ELF-1 (cell line): ENCODE data around the gene SPR.

Experiments used
- DNase-seq: peaks from one replicate; pipeline ENCODE4 v3.0.0-alpha.2; 2016; ENCODE audit warnings: low read depth, low spot score

The SPR gene

GRCh38 chr2:72915320-72915906 is 28.2 kb downstream of the SPR start:
- peak; percentile 29 for DNase-seq

- peak; percentile 70 for DNase-seq
Observed at GRCh38 chr2:72915907-72916742, 28.9 kb downstream of the SPR start.

GRCh38 chr2:72916743-72917137 is 29.5 kb downstream of the SPR start:
- DNase-seq = peak; percentile 39

- peak; percentile 72 for DNase-seq
Observed at GRCh38 chr2:72917138-72917876, 30.1 kb downstream of the SPR start, which contains the start of gene EMX1. Gene EMX1, plus strand, starts transcription at chr2:72917519. Its CDS starts 334 bp downstream, at chr2:72917853.

DNA sequence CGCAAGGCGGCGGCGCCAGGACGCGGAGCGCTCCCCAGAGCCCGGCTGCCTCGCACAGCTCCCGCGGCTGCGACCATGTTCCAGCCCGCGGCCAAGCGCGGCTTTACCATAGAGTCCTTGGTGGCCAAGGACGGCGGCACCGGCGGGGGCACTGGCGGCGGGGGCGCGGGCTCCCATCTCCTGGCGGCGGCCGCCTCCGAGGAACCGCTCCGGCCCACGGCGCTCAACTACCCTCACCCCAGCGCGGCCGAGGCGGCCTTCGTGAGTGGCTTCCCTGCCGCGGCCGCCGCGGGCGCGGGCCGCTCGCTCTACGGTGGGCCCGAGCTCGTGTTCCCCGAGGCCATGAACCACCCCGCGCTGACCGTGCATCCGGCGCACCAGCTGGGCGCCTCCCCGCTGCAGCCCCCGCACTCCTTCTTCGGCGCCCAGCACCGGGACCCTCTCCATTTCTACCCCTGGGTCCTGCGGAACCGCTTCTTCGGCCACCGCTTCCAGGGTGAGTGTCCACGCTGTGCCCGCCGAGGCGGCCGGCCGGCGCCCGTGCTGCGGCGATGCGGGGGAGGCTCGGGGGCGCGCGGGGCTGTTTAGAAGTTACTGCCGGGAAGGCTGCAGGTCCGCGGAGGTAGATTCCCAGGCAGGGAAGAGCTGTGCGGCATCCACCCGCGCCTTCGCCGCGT is 30.8 kb downstream of the SPR start:
- peak; percentile 16 for DNase-seq

DNA sequence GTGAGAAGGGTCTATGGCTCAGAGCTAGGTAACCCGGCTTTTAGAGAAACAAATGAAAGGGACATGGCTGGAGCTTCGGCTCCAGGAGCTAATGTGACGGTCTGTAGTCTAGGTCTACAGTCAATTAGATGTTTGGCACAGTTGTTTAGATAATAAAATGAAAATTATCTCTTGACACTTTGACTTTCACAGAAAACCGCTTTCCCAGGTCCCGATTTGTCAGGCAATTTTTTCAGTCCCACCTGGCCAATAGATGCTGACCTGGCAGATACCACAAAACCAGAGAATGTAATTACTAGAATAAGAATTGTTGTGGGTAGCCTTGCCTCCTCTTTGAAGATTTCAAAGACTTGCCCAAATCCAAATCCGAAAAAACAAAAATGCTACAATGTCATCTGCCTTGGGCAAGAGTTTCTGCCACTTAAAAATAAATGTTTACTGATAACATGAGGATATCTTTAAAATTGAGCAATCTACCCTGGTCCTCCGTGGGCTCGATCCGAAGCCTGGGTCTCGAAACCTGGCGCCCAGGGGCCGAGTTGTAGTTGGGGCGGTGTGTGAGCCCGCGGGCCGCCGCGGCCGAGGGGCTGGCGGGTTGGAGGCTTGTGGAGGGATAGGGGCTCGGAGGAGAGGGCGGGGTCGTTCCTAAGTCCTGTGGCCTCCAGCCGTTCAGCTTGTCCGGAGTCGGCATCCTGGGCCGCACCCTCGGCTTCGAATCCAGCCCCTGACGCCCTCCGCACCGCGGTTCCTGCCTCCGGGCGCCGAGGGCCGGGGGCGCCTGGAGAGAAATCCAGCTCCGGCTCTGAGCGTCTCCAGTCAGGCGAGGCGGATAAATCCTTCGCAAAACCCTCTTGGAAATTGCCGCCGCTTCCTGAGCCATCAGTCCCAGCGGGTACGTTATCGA is 32.5 kb downstream of the SPR start:
- peak; percentile 70 for DNase-seq

GRCh38 chr2:72920318-72921087 is 33.3 kb downstream of the SPR start:
- peak; percentile 72 for DNase-seq

DNA sequence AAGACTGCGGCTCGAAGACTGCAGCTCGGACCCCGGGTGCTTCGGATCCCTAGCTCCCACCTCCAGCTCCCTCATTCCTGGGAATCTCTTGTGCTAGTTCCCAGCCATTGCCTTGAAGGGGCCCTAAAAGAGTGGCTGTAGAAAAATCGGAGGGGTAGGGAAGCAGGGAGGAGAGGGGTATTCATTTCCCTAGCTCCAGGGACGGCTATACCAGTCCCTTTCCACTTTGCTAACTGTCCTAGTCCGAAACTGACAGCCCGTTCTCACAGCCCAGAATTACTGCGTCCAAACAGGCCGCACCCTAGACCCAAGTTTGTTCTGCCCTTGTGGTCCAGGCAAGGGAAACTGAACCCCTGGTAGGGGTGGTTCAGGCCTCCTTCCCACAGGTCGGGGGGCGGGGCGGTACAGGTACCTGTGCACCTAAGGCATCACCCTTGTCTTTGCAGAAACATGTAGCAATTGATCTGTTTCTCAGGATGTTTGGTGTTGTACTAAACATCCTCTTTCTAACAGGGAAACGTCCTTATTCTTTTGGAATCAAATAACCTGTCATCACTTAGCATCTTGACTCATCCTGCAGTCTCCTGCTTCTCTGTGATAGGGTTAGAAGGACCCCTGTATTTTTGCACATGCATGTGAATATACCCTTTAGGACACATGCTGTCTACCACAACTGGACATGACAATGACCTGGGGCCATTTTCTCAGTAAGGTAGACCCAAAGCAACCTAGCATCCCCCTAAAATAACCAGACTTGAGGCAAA is 34.1 kb downstream of the SPR start:
- DNase-seq = no peak

- DNase-seq = no peak
Observed at GRCh38 chr2:72921853-72922252, 34.6 kb downstream of the SPR start.

GRCh38 chr2:72923833-72924352 is 36.7 kb downstream of the SPR start:
- peak; percentile 27 for DNase-seq

DNA sequence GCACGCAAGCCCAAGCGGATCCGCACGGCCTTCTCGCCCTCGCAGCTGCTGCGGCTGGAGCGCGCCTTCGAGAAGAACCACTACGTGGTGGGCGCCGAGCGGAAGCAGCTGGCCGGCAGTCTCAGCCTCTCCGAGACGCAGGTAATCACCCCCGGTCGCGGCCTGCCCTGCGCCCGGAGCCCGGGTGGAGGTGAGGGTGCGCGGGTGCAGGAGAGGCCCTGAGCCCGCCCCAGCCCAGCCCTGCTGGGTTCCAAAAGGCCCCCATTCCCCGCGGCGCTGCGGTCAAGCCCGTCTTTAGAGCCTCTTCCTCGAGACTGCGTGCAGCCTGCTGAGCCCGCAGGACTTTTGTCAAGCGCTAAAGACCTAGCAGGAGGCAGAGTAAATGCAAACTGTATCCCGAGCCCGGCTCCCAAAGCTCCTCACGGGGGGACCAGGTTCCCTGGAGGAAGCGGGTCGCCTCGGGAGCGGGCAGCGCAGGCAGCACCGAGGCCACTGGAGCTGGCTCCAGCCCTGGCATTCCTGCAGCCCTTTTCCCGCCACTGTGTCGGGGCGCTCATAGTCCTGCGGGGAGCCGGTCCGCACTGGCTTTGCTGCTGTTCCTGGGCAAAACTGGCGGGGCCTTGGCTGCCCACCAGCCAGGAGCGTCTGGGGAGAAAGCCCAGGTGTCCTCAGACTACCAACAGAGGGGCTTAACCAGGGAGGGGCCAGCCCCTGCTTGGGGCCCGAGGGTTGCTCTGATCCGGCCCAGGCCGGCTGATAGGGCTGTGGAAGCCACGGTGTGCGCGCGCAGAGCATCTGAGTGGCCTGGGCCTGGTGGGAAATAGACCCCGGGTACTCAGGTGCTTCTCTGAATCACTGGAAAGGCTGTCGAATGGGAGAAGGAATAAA is 37.4 kb downstream of the SPR start:
- peak; percentile 55 for DNase-seq

DNA sequence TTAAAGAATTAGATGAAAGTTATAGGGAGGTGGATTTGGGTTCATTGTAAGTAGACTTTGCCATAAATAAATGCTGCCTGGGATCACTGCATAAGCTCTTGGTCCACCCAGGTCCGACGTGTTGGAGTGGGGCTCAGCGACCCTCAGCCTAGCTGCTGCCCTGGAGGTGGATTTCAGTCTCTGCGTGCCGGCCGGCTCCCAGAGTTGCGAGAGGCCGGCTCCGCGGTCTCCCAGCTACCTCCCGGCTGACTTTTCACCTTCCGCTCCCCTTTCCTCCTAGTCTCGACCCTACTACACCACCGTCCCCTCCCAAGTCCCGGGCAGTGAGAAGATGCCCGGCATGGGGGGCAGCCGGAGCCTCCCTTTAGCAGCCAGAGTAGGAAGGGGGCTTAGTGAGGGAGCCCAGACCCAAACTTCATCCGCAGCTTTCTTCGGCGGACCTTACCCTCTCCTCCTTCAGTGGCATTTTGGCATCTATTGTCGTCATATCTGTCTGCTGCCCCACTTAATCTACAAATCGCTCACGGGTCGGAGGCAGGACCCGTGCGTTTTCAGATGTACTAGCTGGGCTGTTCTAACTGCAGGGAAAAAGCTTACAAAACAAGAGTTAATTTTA is 38.2 kb downstream of the SPR start:
- peak; percentile 33 for DNase-seq

DNA sequence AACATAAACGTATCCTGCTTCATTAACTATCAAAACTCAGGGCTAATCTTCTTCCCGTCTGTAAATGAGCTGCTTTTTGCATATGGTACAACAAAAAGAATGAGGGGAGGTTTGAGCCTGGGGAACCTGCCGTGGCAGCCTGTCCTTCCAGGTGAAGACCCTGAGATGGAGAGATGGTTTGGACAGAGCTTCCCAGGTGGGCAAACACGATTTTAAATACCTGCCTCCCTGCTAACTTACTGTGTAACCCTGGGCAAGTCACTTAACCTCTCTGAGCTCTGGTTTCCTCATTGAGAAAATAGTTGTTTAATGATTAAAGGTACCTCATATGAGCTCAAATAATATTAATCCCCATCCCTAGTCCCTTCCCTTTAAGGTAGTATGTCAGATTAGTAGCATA is 39.2 kb downstream of the SPR start:
- no peak for DNase-seq

- no peak for DNase-seq
Observed at GRCh38 chr2:72926811-72927465, 39.7 kb downstream of the SPR start.

- DNase-seq = no peak
Observed at GRCh38 chr2:72927619-72928550, 40.7 kb downstream of the SPR start.

DNA sequence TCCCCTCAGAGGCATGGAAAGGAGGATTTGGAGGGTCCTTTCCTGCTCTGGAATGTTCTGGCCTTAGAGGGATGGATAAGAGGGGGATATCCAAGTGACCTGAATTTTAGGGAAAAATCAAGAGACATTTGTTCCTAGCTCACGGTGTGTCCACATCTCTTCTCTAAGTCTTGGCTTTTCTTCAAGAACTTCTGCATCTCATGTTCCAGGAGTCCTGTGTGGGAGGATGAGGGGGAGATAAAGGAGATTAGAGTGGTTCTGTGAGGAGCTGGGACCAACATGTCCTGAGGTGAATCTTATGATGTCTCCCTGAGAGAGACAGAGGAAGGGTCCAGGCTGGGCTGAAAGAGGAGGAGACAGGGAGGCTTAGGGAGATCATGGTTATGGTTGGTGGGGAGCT is 41.8 kb downstream of the SPR start:
- DNase-seq = no peak
